GM18870 (cell line): ENCODE data around the gene FRMD4A.

ENCODE experiments used
- ATAC-seq: cut with Tn5 transposase; IDR thresholded peaks from one replicate; pipeline ENCODE4 v1.9.1; 2021; ENCODE audit warnings: moderate library complexity; ENCODE audit not compliant: unreplicated experiment

FRMD4A gene

DNA sequence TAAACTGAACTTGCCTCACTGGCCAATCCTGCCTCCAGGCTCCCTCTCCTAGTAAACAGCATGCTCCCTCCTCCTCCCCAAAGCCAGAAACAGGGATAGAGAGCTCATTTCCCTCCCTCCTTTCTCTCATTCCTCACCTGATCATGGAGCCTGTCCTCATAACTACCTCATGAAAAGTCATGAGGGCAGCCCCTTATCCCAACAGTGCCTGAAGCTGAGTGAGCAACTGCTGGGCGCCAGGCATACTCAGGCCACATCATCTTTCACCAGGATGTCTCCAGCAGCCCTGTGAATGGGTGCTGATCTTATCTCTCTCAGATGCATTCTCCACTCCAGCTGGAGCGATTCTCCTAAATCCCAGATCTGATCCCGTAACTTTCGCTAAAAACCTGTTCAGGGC is 436.8 kb downstream of the FRMD4A start:
- ATAC-seq, result no peak

DNA sequence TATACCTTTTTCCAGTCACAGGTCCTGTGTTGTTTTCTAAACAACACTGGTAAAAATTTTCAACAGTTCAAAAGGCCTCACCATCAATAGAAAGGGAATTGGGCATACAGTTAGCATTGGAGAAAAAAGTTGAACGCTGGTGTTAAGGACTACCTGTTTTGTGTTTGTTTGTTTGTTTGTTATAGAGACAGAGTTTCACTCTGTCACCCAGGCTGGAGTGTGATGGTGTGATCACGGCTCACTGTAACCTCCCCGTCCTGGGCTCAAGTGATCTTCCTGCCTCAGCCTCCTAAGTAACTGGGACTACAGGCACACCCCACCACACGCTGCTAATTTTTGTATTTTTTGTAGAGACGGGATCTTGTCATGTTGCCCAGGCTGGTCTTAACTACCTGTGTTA is 437.9 kb downstream of the FRMD4A start:
- ATAC-seq, result no peak

DNA sequence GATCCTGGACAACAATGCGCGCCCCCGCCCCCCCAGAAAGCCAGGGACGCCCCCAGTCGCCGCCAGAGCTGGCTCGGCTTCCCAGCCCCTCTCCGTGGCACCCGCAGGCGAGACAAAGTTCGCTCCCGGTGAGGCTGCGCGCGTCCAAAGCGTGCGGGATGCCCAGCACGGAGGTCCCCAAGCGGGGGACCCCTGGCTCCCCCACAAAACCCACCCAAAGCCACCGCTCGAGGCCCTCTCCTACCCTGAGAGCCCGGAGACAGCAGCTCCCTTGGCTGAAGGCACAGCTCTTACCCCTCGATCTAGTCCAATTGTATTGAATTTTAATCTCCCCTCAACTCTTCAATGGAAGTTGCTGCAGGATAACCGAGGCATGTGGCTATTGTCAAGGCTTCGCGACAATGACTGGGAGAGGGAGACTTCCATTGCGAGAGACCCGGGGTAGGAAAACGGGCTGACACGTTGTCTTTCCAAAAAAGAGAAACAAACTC is 438.7 kb downstream of the FRMD4A start:
- no peak for ATAC-seq

DNA sequence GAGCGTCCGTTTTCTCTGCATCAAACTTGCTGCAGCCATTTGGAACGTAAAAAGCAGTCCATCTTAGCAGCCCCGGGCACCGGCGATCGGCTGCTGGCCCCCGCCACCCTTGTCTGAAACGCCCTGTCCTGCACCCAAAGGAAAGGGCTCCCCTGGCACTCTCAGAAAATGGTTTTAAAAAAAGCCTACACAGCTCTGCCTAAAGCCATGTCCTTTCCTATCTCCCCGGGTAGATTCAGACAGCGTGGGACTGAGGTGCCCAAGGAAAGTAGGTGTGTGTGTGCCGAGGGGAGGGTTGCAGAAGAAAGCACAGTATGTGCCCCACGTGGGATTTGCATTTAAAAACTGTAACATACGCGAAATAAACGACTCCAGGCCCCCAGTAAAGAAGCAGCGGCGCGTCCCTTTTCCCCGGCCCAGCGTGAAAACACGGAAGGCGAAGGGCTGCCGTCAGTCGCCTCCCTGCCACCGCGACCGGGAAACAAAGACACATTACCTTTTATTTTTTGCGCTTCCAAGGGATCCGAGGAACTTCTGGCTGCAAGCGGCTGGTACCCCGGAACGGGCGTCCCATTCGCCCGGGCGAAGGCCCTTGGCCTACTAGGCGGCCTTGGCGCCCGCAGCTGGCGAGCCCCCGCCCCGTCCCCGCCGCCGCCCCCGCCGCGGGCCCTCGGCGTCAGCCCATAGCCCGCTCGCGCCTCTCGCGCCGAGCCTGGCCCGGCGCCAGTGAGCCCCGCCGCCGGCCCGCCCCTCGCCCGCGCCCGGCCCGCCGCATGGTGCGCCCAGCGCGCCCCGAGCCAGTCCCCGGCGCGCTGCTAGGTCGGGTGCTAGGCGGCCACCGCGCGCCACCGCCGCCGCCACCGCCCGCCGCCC is 439.4 kb downstream of the FRMD4A start:
- ATAC-seq, result no peak

DNA sequence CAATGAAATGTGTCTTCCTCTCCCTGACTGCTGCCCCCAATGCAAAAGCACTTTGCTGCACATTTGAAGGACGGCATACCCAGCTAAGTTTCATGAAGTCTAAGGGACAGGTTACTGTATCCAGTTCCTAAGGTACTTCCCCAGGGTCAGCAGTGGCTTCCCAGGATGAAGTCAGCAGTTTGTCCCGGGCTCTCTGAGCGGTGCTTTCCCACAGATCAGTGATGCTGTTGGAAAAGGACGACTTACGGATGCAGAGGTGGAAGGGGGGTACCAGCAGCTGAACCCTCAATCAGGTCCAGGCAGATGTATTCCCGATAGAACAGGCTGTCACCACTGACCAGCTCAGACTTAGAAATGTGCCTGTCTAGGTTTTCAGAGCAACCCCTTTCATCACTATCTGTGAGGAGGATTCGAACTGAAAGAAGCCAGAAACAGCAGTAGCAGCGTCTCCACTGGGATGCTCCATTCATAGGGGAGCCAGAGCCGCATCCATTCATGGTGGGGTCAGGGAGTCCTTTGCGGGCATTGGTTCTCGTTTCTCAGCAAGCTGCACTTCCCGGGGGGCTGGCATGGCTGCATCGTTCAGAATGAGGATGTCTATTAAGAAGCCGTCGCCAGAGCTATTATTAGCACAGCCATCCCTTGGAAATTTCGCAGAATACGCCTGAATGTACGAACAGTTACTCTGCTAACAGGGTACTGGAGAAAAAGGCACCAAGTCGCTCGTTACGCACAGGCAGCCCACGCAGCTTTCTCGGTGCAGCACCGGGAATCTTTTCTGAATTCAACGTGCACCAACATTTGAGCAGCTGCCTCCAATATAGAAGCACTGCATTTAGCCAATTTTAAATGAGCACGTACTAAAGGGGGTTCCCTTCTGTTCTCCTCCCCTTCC is 440.2 kb downstream of the FRMD4A start:
- no peak for ATAC-seq

DNA sequence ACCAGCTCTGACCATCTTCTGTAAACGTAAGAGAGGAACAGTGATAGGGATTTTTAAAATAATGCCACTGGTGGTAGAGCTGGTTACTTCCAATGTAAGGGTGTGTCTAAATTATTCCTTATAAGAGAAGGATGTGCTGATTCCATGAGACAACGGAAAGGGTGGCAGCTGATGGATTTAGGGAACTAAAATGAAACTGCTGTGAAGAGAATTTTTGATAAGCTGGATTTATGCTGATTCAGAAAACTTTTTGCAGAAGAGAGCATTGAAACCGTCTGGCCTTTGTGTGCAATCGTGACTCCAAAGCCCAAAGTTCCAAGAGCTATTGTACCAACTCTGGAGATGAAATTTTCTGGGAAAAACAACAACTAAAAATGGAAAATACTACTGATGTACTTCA is 443.0 kb downstream of the FRMD4A start:
- ATAC-seq, result no peak

DNA sequence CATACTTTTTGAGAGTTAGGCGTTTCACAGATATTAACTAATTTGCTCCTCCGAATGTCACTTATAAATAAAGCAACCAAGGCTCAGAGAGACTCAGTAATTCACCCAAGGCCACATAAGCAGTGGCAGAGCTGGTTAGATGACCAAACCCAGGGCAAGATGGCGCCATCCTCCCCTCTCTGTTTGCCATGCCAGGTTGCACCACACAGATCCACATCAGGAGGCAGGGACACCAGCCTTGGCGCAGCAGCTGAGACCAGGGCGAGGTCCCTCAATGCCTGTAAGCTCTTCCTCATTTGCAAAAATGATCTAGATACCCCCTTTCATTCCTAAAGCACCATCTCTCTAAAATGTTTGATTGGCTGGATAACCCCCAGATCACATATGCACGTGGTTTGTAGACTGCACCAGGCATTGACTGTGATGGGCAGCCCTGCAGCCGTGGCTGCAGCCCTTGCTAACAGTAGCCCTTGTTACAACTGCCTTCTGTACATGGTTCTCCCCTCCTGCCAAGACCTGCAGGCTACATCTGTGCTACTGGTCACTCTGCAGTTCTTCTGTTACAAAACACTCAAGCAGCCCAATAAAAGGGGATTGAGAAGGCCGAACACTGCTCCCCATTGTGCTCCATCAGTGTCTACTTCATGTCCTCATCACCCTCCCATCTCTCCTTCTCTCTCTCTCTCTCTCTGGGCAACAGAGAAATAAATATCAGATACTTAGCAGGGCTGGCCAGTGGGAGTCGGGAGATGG is 445.3 kb downstream of the FRMD4A start:
- no peak for ATAC-seq

DNA sequence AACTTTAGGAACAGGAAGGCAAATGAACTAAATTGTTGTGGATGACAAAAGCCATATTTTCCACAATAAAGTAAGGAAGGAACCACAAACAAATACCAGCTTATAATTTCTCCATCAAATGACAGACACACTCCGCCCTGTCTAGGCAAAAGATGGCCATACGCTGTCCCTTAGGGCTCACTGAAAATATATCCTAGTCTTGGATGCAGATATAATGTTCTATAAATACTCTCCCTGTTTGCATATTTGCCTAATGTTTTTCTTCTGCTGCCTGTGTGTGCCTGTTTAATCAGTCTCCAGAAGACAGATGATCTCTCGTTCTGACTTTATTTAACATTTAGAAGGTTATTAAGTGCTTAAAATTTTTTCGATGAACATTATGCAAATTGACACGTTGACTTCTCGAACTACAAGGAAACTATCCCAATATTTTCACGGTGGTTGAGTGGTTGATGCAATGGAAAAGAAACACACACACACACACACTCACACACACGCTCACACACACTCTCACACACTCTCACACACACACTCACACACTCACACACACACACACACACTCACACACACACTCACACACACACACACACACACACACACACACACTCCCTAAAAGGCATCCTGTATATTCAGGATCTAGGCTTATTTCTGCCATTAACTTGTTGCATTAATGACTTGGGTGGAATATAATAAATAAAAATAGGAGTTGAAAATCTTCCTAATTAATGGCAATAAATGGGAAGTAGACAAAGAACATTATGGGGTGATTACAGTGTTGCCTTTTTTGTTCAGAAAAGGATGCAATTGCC is 446.9 kb downstream of the FRMD4A start:
- ATAC-seq, result no peak

DNA sequence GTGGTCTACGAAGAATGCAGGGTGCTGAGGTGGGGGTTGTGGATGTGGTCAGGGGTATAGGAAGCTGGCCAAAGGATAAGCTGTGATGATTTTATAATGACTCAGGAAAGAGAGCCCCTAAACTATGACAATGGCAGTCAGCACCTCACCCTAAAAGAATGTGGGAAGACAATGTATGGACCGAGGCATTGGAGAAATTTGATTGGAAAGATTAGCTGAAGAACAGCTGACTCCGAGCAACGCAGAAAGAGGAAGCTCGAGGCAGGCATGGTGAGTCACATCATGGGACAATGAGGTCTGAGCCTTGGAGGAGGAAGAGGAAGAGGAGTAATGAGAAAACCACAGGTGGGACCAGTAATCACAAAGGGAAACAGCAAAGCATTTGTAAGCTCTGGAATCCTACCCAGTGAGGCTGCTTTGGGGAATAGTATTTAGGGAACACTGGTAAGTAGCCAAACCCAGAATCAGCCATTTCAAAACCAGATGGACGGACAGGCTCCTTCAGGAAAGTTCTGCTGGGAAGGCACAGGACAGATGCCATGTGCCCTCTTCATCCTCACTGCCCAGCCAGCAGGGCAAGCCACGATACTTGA is 448.5 kb downstream of the FRMD4A start:
- ATAC-seq, result no peak

DNA sequence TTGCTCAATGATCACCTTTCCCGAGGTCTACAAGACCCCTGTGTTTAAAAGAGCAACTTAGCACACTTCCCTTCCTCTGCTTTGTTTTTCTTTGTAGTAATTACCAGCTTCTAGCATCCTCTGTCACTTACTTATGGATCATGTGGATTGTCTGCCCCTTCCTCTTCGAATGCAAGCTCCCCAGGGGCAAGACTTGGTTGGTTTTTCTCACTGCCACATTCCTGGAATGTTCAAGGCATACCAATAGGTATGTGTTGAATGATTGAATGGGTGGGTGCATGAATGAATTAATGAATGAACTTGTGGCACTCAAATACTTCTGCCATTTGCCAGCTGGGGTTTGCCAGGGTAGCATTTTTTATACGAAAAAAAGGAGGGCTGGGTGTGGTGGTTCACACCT is 450.0 kb downstream of the FRMD4A start:
- no peak for ATAC-seq

DNA sequence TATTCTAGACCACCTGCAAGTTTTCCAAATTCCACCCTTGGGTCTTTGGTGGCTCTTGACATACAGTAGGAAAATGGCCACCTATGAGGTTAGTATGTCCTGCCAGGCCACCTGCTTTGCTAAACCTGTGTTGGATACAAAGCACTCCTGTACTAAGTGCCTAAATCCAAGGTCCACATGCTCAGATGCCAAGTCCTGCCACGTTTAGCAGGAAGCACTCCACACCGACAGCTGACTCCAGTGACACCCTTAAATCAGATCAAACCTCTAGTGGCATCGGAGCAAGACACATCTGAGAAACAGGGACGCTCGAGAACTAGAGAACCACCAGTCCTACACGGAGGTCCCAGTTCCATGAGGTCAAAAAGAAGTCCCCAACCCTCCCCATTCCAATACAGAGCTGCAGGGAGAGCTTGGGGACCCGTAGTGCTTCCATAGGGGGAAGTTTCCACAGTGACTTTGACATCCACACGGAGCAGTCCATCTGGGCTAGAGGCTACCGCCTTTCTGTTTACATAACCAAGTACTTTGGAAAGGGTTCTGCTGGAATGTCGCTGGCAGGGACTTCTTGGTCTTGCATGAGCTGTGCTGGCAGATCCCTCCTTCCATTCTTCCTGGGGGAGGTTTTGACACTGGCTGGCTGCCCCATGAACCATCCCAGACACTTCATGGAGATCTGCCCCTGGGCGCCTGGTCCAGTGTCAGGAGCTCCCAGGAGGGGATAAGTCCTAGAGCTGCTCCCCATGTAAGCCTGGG is 453.4 kb downstream of the FRMD4A start:
- no peak for ATAC-seq

DNA sequence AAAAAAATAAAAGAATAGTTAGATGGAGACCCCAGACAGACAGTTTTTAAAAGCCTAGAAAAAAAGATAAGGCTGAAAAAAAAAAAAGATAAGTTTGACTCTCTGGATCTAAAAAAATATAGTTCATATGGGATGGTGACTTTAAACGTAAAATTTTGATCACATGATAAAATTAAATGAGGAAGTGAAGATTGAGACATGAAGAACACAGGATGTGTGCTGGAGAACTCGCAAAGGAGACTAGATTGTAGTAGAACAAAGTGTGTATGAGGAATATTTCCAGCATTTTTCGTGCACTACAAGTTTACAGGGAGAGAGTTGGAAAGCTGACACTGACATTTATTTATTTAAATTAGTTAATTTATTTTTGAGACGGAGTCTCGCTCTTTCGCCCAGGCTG is 457.5 kb downstream of the FRMD4A start:
- no peak for ATAC-seq

DNA sequence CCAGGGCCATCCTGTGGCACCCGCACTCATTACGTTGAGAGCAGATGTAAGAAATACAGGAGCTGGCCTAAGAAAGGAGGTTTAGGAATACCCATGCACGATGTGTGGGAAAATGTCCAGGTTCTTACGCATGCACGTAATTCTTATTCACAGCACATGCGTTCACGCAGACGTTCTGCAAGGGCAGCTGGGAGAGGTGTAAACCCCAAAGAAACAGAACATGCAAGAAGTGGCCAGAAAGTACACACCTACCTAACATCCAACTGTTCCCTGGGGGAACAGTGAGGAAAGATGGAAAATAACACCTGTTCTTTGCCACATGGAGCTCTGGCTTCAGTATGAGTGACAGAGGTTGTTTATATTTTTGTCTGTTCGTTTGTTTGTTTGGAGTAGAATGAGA is 458.3 kb downstream of the FRMD4A start:
- ATAC-seq, result no peak

DNA sequence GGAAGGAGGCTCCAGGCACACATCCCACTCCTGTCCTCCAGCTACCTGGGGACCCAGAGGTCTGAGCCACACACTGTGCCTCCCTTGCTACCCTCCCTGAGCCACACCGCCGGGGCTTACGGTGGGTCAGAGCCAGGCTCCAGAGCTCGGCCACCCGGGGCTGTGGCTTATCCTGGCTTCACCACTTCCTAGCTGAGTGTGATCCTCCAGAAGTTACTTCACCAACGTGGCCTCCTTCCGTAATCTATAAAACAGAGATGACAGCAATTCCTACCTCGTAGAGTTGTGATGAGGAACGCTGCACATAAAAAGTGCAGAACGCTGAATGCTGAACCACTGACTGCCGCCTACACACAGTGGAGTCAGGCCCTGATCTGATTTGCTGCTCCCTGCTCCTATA is 458.9 kb downstream of the FRMD4A start:
- ATAC-seq, result no peak

DNA sequence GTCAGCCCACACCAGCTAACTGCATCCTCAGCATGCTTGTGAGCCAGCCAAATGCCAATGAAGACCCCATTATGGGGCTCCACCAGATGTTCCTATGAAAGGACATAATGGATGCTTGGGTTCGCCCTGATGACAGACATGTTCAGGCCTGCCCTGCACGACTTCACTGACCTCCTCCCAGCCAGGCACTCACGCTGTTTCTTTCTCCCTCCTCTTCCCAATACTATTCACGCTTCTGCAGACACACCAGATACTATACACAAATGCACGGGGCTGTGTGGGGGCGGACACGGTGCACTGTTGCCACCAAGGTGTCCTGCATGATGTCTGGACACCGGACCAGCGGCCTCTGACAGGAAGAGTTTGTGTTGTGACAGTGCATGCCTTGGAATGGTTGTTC is 459.7 kb downstream of the FRMD4A start:
- no peak for ATAC-seq

DNA sequence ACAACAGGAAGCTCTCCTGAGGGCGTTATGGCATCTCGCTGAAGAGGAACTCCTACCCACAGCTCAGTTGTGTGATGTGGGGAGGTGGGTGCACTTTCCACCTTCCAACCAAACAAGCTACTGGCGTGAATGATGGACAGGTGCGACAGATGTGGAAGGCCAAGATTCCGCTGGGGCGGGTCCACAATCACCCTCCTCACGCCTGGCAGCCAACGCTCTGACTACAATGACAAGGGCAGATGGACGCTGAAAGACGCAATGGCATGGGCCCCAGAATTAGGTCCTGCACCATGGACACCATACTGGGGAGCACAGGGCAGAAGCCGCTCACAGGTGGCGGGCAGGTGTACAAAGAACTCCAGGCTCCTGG is 461.4 kb downstream of the FRMD4A start:
- no peak for ATAC-seq

DNA sequence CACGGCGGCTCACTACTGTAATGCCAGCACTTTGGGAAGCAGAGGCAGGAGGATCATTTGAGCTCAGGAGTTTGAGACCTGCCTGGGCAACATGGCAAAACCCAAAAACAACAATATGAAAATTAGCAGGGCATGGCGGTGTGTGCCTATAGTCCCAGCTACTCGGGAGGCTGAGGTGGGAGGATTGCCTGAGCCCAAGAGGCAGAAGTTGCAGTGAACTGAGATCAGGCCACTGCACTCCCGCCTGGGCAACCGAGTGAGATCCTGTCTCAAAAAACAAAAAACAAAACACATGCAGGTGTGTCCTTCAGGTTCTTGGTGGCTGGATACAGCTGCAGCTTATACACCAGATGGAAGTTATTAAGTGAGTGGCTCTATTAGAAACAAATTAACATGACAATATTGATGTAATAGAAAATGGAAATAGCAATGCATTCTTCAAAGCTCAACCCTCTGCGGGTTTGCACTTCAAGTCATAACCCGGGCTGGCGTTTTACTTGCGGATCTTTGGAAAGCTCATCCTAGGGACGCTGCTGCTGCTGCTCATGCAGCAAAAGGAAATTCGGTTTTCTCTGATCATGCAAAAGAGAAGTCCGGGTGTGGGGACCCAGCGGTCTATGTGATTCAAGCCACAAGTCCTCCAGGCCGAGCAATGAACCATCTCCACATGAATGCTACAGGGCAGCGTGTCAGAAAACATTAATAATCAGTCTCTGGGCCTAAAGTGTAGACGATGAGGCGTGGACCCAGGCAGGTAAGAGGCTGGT is 462.0 kb downstream of the FRMD4A start:
- ATAC-seq, result no peak

DNA sequence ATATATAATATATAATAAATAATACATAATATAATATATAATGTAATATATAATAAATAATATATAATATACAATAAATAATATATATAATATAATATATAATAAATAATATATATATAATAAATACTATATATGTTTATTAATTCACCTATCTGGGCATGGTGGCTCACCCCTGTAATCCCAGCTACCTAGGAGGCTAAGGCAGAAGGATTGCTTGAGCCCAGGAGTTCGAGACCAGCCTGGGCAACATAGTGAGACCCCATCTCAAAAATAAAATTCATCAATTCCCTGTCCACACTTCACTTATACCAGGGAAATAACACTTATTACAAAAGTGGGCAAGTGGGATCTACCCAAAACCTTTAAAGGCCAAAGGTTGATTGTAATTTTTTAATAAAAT is 462.9 kb downstream of the FRMD4A start:
- ATAC-seq, result no peak
